ENCODE data around the gene PRDM10.

DNA sequence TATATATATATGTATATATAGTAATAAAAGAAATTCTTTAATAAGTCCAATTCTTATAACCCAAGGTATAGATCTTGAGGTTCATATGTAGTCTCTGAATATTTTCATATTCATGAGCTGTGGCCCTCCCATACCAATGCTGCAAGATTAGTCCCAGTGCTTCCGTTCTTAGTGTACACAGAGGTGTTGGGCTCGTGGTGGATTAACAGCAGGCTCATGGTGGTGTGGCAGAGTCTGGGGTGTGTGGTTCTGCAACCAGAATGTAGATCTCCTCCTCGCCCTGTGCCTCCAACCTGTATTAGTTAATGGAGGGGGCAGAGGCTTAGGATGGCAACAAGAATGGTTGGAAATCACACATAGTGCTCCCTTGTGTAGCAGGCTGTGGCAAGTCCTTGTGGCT is 16.8 kb downstream of the PRDM10 start:
- TF ChIP-seq, protein P1, sequence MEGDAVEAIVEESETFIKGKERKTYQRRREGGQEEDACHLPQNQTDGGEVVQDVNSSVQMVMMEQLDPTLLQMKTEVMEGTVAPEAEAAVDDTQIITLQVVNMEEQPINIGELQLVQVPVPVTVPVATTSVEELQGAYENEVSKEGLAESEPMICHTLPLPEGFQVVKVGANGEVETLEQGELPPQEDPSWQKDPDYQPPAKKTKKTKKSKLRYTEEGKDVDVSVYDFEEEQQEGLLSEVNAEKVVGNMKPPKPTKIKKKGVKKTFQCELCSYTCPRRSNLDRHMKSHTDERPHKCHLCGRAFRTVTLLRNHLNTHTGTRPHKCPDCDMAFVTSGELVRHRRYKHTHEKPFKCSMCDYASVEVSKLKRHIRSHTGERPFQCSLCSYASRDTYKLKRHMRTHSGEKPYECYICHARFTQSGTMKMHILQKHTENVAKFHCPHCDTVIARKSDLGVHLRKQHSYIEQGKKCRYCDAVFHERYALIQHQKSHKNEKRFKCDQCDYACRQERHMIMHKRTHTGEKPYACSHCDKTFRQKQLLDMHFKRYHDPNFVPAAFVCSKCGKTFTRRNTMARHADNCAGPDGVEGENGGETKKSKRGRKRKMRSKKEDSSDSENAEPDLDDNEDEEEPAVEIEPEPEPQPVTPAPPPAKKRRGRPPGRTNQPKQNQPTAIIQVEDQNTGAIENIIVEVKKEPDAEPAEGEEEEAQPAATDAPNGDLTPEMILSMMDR (IDR thresholded peaks at IDR 0.05; ENCODE audit: low read depth, low read length), result no peak
- TF ChIP-seq POLR2A (IDR thresholded peaks at IDR 0.05; ENCODE audit: extremely low read depth, insufficient read length), result no peak

Measured in NB4 (cell line).